ENCODE results near the gene RGS3. TPM values are rescaled to one million over a fixed set of nuclear protein-coding genes. Genes with fewer than 3 reads are reported as not detected.

The RGS3 gene
- total and polyA plus RNA-seq, 4 donors = 33.5 to 54.9 (median 40.9) TPM

Other genes starting within 250 kb of the RGS3 start
- 10 to 100 TPM; 24.2 to 26.9 TPM for gene FKBP15, start 242.4 kb upstream of the RGS3 start, total RNA-seq
- gene FKBP15, start 242.4 kb upstream of the RGS3 start, polyA plus RNA-seq (ENCODE audit: insufficient read length in 2 of 2) = 10 to 100 TPM; 25.6 to 26.6 TPM
- gene SLC31A1, start 242.2 kb upstream of the RGS3 start, total RNA-seq = 10 to 100 TPM; 19.5 to 22.9 TPM
- 10 to 100 TPM; 18.7 to 19.5 TPM for gene SLC31A1, start 242.2 kb upstream of the RGS3 start, polyA plus RNA-seq (ENCODE audit: insufficient read length in 2 of 2)
- 10 to 100 TPM; 19.8 to 39.7 TPM for gene CDC26, start 188.2 kb upstream of the RGS3 start, total RNA-seq
- gene CDC26, start 188.2 kb upstream of the RGS3 start, polyA plus RNA-seq (ENCODE audit: insufficient read length in 2 of 2) = 10 to 100 TPM; 25.8 to 26.4 TPM
- gene PRPF4, start 188.1 kb upstream of the RGS3 start, total RNA-seq = 10 to 100 TPM; 24.4 to 30.6 TPM
- 10 to 100 TPM; 22.5 to 24.0 TPM for gene PRPF4, start 188.1 kb upstream of the RGS3 start, polyA plus RNA-seq (ENCODE audit: insufficient read length in 2 of 2)
- under 1 TPM in 1 of 2 donors, not detected in 1; 0.11 TPM for gene RNF183, start 160.4 kb upstream of the RGS3 start, total RNA-seq
- under 1 TPM in 1 of 2 donors, not detected in 1; 0.12 TPM for gene RNF183, start 160.4 kb upstream of the RGS3 start, polyA plus RNA-seq (ENCODE audit: insufficient read length in 2 of 2)
- 1 to 10 TPM; 3.4 to 4.8 TPM for gene WDR31, start 123.5 kb upstream of the RGS3 start, total RNA-seq
- 1 to 10 TPM; 3.6 to 4.5 TPM for gene WDR31, start 123.5 kb upstream of the RGS3 start, polyA plus RNA-seq (ENCODE audit: insufficient read length in 2 of 2)
- under 1 TPM; 0.33 to 0.79 TPM for gene BSPRY, start 114.2 kb upstream of the RGS3 start, total RNA-seq
- under 1 TPM; 0.17 to 0.75 TPM for gene BSPRY, start 114.2 kb upstream of the RGS3 start, polyA plus RNA-seq (ENCODE audit: insufficient read length in 2 of 2)
- gene HDHD3, start 86.7 kb upstream of the RGS3 start, total RNA-seq = 10 to 100 TPM in 1 of 2 donors, 1 to 10 TPM in 1; 9.6 to 14.4 TPM
- gene HDHD3, start 86.7 kb upstream of the RGS3 start, polyA plus RNA-seq (ENCODE audit: insufficient read length in 2 of 2) = 10 to 100 TPM; 13.2 to 15.4 TPM
- gene ALAD, start 62.4 kb upstream of the RGS3 start, total RNA-seq = 10 to 100 TPM; 25.5 to 28.5 TPM
- gene ALAD, start 62.4 kb upstream of the RGS3 start, polyA plus RNA-seq (ENCODE audit: insufficient read length in 2 of 2) = 10 to 100 TPM; 38.5 to 51.3 TPM
- gene POLE3, start 53.1 kb upstream of the RGS3 start, total RNA-seq = 10 to 100 TPM; 33.1 to 52.3 TPM
- gene POLE3, start 53.1 kb upstream of the RGS3 start, polyA plus RNA-seq (ENCODE audit: insufficient read length in 2 of 2) = 10 to 100 TPM; 44.1 to 54.8 TPM
- gene C9orf43, start 53.0 kb upstream of the RGS3 start, total RNA-seq = under 1 TPM; 0.69 to 0.88 TPM
- 1 to 10 TPM in 1 of 2 donors, under 1 TPM in 1; 0.29 to 1.0 TPM for gene C9orf43, start 53.0 kb upstream of the RGS3 start, polyA plus RNA-seq (ENCODE audit: insufficient read length in 2 of 2)